HL-60 (cell line): ENCODE results near the gene FSTL4.

ENCODE experiments used
- DNase-seq, 2 experiments: peaks; one replicate each; pipeline ENCODE4 v3.0.0-alpha.2; 2010 to 2020; ENCODE audit warnings: low read depth in 1 of 2, low spot score in 1 of 2
- H3K27ac ChIP-seq: fragments of 250-450 bp; sonication (Bioruptor Pico); replicated peaks from 2 replicates; pipeline ENCODE4 v1.5.1; 2020; ENCODE audit warnings: mild to moderate bottlenecking, moderate library complexity
- H3K27me3 ChIP-seq: fragments of 250-450 bp; sonication (Bioruptor Pico); 2 replicates; pipeline ENCODE4 v1.5.1; 2021; ENCODE audit warnings: mild to moderate bottlenecking, moderate library complexity; ENCODE audit not compliant: insufficient read depth, poor library complexity, severe bottlenecking
- H3K4me3 ChIP-seq: replicated peaks from 2 replicates; pipeline ENCODE4 v1.5.1; 2011; ENCODE audit warnings: mild to moderate bottlenecking, control low read depth, low read length; ENCODE audit not compliant: insufficient read depth
- GABPA ChIP-seq: IDR thresholded peaks from 2 replicates; pipeline ENCODE4 v1.6.1; 2012; ENCODE audit warnings: low read depth
- POLR2AphosphoS5 ChIP-seq: IDR thresholded peaks from 2 replicates; pipeline ENCODE4 v1.6.1; 2012; ENCODE audit warnings: low read depth
- SPI1 ChIP-seq: IDR thresholded peaks from 2 replicates; pipeline ENCODE4 v1.6.1; 2012; ENCODE audit warnings: low read depth, mild to moderate bottlenecking, borderline replicate concordance
- TF ChIP-seq, protein P1 (sequence below): IDR thresholded peaks from one replicate; pipeline ENCODE4 v1.5.1; 2011; ENCODE audit warnings: low read length, control low read depth, inconsistent platforms; ENCODE audit not compliant: insufficient read depth
- TF ChIP-seq, protein P2 (sequence below): IDR thresholded peaks from 2 replicates; pipeline ENCODE4 v1.6.1; 2012; ENCODE audit warnings: low read depth; ENCODE audit not compliant: insufficient replicate concordance

FSTL4 gene

GRCh38 chr5:133581348-133581747, 31.0 kb downstream of the FSTL4 start:
- DNase-seq: no peak
- Histone ChIP-seq H3K27ac (no peak overlapping the region), H3K27me3 (no peaks in the 10 kb centered on the region), H3K4me3 (no peak overlapping the region)
- no peak for TF ChIP-seq SPI1
- TF ChIP-seq, protein P1, sequence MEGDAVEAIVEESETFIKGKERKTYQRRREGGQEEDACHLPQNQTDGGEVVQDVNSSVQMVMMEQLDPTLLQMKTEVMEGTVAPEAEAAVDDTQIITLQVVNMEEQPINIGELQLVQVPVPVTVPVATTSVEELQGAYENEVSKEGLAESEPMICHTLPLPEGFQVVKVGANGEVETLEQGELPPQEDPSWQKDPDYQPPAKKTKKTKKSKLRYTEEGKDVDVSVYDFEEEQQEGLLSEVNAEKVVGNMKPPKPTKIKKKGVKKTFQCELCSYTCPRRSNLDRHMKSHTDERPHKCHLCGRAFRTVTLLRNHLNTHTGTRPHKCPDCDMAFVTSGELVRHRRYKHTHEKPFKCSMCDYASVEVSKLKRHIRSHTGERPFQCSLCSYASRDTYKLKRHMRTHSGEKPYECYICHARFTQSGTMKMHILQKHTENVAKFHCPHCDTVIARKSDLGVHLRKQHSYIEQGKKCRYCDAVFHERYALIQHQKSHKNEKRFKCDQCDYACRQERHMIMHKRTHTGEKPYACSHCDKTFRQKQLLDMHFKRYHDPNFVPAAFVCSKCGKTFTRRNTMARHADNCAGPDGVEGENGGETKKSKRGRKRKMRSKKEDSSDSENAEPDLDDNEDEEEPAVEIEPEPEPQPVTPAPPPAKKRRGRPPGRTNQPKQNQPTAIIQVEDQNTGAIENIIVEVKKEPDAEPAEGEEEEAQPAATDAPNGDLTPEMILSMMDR: no peak
- no peak for TF ChIP-seq GABPA
- TF ChIP-seq POLR2AphosphoS5: no peak
- TF ChIP-seq, protein P2, sequence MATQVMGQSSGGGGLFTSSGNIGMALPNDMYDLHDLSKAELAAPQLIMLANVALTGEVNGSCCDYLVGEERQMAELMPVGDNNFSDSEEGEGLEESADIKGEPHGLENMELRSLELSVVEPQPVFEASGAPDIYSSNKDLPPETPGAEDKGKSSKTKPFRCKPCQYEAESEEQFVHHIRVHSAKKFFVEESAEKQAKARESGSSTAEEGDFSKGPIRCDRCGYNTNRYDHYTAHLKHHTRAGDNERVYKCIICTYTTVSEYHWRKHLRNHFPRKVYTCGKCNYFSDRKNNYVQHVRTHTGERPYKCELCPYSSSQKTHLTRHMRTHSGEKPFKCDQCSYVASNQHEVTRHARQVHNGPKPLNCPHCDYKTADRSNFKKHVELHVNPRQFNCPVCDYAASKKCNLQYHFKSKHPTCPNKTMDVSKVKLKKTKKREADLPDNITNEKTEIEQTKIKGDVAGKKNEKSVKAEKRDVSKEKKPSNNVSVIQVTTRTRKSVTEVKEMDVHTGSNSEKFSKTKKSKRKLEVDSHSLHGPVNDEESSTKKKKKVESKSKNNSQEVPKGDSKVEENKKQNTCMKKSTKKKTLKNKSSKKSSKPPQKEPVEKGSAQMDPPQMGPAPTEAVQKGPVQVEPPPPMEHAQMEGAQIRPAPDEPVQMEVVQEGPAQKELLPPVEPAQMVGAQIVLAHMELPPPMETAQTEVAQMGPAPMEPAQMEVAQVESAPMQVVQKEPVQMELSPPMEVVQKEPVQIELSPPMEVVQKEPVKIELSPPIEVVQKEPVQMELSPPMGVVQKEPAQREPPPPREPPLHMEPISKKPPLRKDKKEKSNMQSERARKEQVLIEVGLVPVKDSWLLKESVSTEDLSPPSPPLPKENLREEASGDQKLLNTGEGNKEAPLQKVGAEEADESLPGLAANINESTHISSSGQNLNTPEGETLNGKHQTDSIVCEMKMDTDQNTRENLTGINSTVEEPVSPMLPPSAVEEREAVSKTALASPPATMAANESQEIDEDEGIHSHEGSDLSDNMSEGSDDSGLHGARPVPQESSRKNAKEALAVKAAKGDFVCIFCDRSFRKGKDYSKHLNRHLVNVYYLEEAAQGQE: no peak

- DNase-seq: no peak
- Histone ChIP-seq H3K4me3 (no peak overlapping the region), H3K27ac (no peak overlapping the region), H3K27me3 (no peaks in the 10 kb centered on the region)
- TF ChIP-seq POLR2AphosphoS5: no peak
- TF ChIP-seq GABPA: no peak
- TF ChIP-seq, protein P2: no peak
- TF ChIP-seq, protein P1: no peak
- TF ChIP-seq SPI1: no peak
These were observed 31.7 kb downstream of the FSTL4 start for GRCh38 chr5:133580618-133581017.

DNA sequence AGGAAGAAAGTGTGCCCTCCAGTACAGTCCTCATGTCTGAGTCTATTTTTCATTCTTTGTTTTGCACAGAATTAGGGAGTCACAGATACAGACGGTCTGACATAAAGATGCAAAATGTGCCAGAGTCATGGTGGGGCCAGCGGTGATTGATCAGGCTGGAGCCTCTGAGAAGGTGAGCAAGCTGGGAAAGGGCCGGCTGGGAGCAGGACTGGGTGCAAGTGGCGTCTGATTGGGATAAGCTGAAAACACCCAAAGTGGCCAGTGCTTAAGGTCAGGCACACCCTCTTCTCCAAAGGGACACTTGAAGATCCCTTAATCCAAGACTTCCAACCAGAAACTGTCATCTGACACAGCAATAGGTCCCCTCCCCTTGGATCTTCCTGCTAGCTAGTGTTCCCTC, 32.6 kb downstream of the FSTL4 start:
- Histone ChIP-seq H3K27me3 (no peaks in the 10 kb centered on the region), H3K27ac (no peak overlapping the region), H3K4me3 (no peak overlapping the region)
- TF ChIP-seq SPI1 (no peak), GABPA (no peak), POLR2AphosphoS5 (no peak)
- TF ChIP-seq, protein P1: no peak
- TF ChIP-seq, protein P2: no peak
- no peak for DNase-seq
